HPDE6-E6E7 (cell line): ENCODE measurements around the gene RNU7-1.

ENCODE experiments used
- DNase-seq: peaks from one replicate; pipeline ENCODE4 v3.0.0; 2011; ENCODE audit warnings: missing footprints; ENCODE audit errors: extremely low spot score

Gene RNU7-1

GRCh38 chr12:6937481-6938352 lies 5.9 kb upstream of the RNU7-1 start:
- no peak for DNase-seq

- no peak for DNase-seq
These were observed 5.0 kb upstream of the RNU7-1 start for GRCh38 chr12:6938353-6939190.

GRCh38 chr12:6939191-6939540 lies 4.5 kb upstream of the RNU7-1 start:
- DNase-seq = no peak

- DNase-seq = no peak
These were observed 2.3 kb upstream of the RNU7-1 start for GRCh38 chr12:6941267-6941666.

GRCh38 chr12:6941782-6942181 lies 1.8 kb upstream of the RNU7-1 start:
- DNase-seq = no peak

GRCh38 chr12:6942331-6942665 lies 1.3 kb upstream of the RNU7-1 start:
- no peak for DNase-seq

- no peak for DNase-seq
These were observed 261 bp upstream of the RNU7-1 start for GRCh38 chr12:6943389-6943721.

GRCh38 chr12:6944381-6945186 lies 968 bp downstream of the RNU7-1 start:
- DNase-seq = no peak

- DNase-seq = no peak
These were observed 2.0 kb downstream of the RNU7-1 start for GRCh38 chr12:6945613-6946012.

GRCh38 chr12:6946033-6946919 lies 2.7 kb downstream of the RNU7-1 start:
- DNase-seq = peak; percentile 97

- DNase-seq = no peak
These were observed 3.3 kb downstream of the RNU7-1 start for GRCh38 chr12:6946920-6947374.

- no peak for DNase-seq
These were observed 4.0 kb downstream of the RNU7-1 start for GRCh38 chr12:6947615-6948014.

GRCh38 chr12:6948873-6949594 lies 5.4 kb downstream of the RNU7-1 start:
- no peak for DNase-seq

- DNase-seq = no peak
These were observed 6.8 kb downstream of the RNU7-1 start for GRCh38 chr12:6950401-6950801.

- DNase-seq = no peak
These were observed 7.4 kb downstream of the RNU7-1 start, which contains the start of gene PTPN6 for GRCh38 chr12:6950811-6951540. Gene PTPN6, plus strand, starts transcription at chr12:6951356. Its CDS starts 157 bp downstream, at chr12:6951513.

- no peak for DNase-seq
These were observed 8.0 kb downstream of the RNU7-1 start for GRCh38 chr12:6951551-6952120.

- DNase-seq = no peak
These were observed 8.7 kb downstream of the RNU7-1 start for GRCh38 chr12:6952121-6952862.

- no peak for DNase-seq
These were observed 9.3 kb downstream of the RNU7-1 start for GRCh38 chr12:6952863-6953441.
